Neuronal stem cell (in vitro differentiated cells): ENCODE data around the gene C2CD4D.

Source experiments
- DNase-seq: peaks from one replicate; pipeline ENCODE4 v3.0.0-alpha.2; 2013; ENCODE audit warnings: low spot score
- H2AFZ ChIP-seq: one replicate; pipeline ENCODE4 v1.6.1; 2013; ENCODE audit warnings: mild to moderate bottlenecking, low read length, inconsistent platforms
- H2AK5ac ChIP-seq: 2 replicates; pipeline ENCODE4 v1.6.1; 2013; ENCODE audit warnings: low read depth, mild to moderate bottlenecking, inconsistent platforms, low read length, moderate library complexity, mixed read lengths
- H2BK120ac ChIP-seq: 2 replicates; pipeline ENCODE4 v1.6.1; 2013; ENCODE audit warnings: low read depth, mild to moderate bottlenecking, inconsistent platforms, low read length, moderate library complexity, mixed read lengths
- H2BK12ac ChIP-seq: one replicate; pipeline ENCODE4 v1.6.1; 2013; ENCODE audit warnings: low read length, inconsistent platforms
- H2BK15ac ChIP-seq: 2 replicates; pipeline ENCODE4 v1.6.1; 2013; ENCODE audit warnings: mild to moderate bottlenecking, low read length, inconsistent platforms, mixed read lengths
- H2BK5ac ChIP-seq: one replicate; pipeline ENCODE4 v1.6.1; 2013; ENCODE audit warnings: inconsistent platforms, mild to moderate bottlenecking, low read length, moderate library complexity
- H3K14ac ChIP-seq: one replicate; pipeline ENCODE4 v1.6.1; 2013; ENCODE audit warnings: low read length, inconsistent platforms
- H3K18ac ChIP-seq: 2 replicates; pipeline ENCODE4 v1.6.1; 2013; ENCODE audit warnings: low read length, inconsistent platforms
- H3K23ac ChIP-seq: 2 replicates; pipeline ENCODE4 v1.6.1; 2013; ENCODE audit warnings: low read depth, mild to moderate bottlenecking, mixed read lengths, low read length, inconsistent platforms; ENCODE audit not compliant: poor library complexity
- H3K27ac ChIP-seq: replicated peaks from 3 replicates; pipeline ENCODE4 v1.5.1; 2013; ENCODE audit warnings: low read length, inconsistent platforms
- H3K27me3 ChIP-seq, 3 experiments: 2 replicates each; pipeline ENCODE4 v1.6.1; 2013; ENCODE audit warnings: low read length in 3 of 3, mild to moderate bottlenecking in 2 of 3, inconsistent platforms in 1 of 3, low read depth in 1 of 3, mixed read lengths in 1 of 3, moderate library complexity in 1 of 3; ENCODE audit not compliant: control insufficient read depth in 3 of 3, insufficient read depth in 3 of 3
- H3K36me3 ChIP-seq, 2 donors: replicated peaks in 1 of 2; 2 replicates each; pipeline ENCODE4 v1.6.1; 2013; ENCODE audit warnings: low read length in 2 of 2; ENCODE audit not compliant: control insufficient read depth in 2 of 2, insufficient read depth in 2 of 2
- H3K4ac ChIP-seq: 2 replicates; pipeline ENCODE4 v1.6.1; 2013; ENCODE audit warnings: inconsistent platforms, mild to moderate bottlenecking, low read length, moderate library complexity
- H3K4me1 ChIP-seq, 2 donors: 1 replicate in 1 of 2; 2 replicates in 1 of 2; pipeline ENCODE4 v1.6.1; 2013; ENCODE audit warnings: low read length in 2 of 2, low read depth in 1 of 2; ENCODE audit not compliant: control insufficient read depth in 2 of 2, insufficient read depth in 1 of 2
- H3K4me2 ChIP-seq: one replicate; pipeline ENCODE4 v1.6.1; 2013; ENCODE audit warnings: mild to moderate bottlenecking, low read length, inconsistent platforms; ENCODE audit not compliant: insufficient read depth, poor library complexity, severe bottlenecking
- H3K4me3 ChIP-seq, 2 donors: 2 replicates each; pipeline ENCODE4 v1.5.1; 2013; ENCODE audit warnings: low read length in 2 of 2, mild to moderate bottlenecking in 2 of 2, inconsistent platforms in 1 of 2, moderate library complexity in 1 of 2
- H3K79me1 ChIP-seq: one replicate; pipeline ENCODE4 v1.6.1; 2013; ENCODE audit warnings: low read depth, mild to moderate bottlenecking, inconsistent platforms, low read length, moderate library complexity
- H3K9ac ChIP-seq: one replicate; pipeline ENCODE4 v1.6.1; 2013; ENCODE audit warnings: mild to moderate bottlenecking, low read depth, low read length, inconsistent platforms; ENCODE audit not compliant: poor library complexity
- H3K9me3 ChIP-seq, 2 donors: replicated peaks in 1 of 2; 2 replicates each; pipeline versions ENCODE3 to v1.6.1; 2013; ENCODE audit warnings: low read length in 2 of 2, mild to moderate bottlenecking in 2 of 2, inconsistent platforms in 1 of 2, low read depth in 1 of 2, mixed read lengths in 1 of 2, moderate library complexity in 1 of 2; ENCODE audit not compliant: control insufficient read depth in 2 of 2, insufficient read depth in 1 of 2
- H4K8ac ChIP-seq: one replicate; pipeline ENCODE4 v1.6.1; 2013; ENCODE audit warnings: low read depth, mild to moderate bottlenecking, inconsistent platforms, low read length, moderate library complexity
- H4K91ac ChIP-seq: one replicate; pipeline ENCODE4 v1.6.1; 2013; ENCODE audit warnings: low read length, low read depth, mild to moderate bottlenecking, inconsistent platforms; ENCODE audit not compliant: poor library complexity
- WGBS, 2 donors: extraction: QIAGEN DNeasy Blood & Tissue Kit; methylation state at CpG; one replicate each; pipeline ENCODE4 v1.1.7; 2013; ENCODE audit warnings: missing lambda C conversion rate in 2 of 2, mixed read lengths in 1 of 2; ENCODE audit not compliant: insufficient read length in 2 of 2, insufficient replicate concordance in 1 of 2; ENCODE audit errors: extremely low coverage in 2 of 2; 5-methylcytosine and 5-hydroxymethylcytosine counted together

C2CD4D gene

GRCh38 chr1:151823175-151823574 lies 16.4 kb downstream of the C2CD4D start:
- H3K18ac ChIP-seq: no peak overlapping the region
- no peak overlapping the region for H2AK5ac ChIP-seq
- H2BK5ac ChIP-seq: no peak overlapping the region
- WGBS, 2 donors: no CpG with 5 or more reads among the region's 8 CpGs
- no peak overlapping the region for H3K4me3 ChIP-seq
- H2BK12ac ChIP-seq: no peak overlapping the region
- no peak overlapping the region for H3K4ac ChIP-seq
- H4K91ac ChIP-seq: no peak overlapping the region
- H3K27me3 ChIP-seq: peaks cover 0 to 81% (median 0%) of the 10 kb centered on the region in 3 experiments
- H3K23ac ChIP-seq: no peak overlapping the region
- peaks cover 4 to 11% of the 10 kb centered on the region in 2 donors for H3K4me1 ChIP-seq
- H2AFZ ChIP-seq: no peak overlapping the region
- H3K36me3 ChIP-seq: no peaks in the 10 kb centered on the region
- H2BK120ac ChIP-seq: no peak overlapping the region
- H3K14ac ChIP-seq: no peak overlapping the region
- no peak overlapping the region for H3K9ac ChIP-seq
- no peak overlapping the region for H2BK15ac ChIP-seq
- no peak overlapping the region for H4K8ac ChIP-seq
- H3K27ac ChIP-seq: no peak overlapping the region
- H3K4me2 ChIP-seq: no peak overlapping the region
- H3K79me1 ChIP-seq: no peaks in the 10 kb centered on the region
- DNase-seq: no peak
- H3K9me3 ChIP-seq: no peaks in the 10 kb centered on the region

- DNase-seq: no peak
Observed at GRCh38 chr1:151822404-151822803, 17.2 kb downstream of the C2CD4D start.

GRCh38 chr1:151820940-151821339 lies 18.7 kb downstream of the C2CD4D start:
- no peak overlapping the region for H2BK15ac ChIP-seq
- no peak overlapping the region for H3K4me3 ChIP-seq
- no peak overlapping the region for H2AFZ ChIP-seq
- H3K79me1 ChIP-seq: no peaks in the 10 kb centered on the region
- H2BK5ac ChIP-seq: no peak overlapping the region
- H3K18ac ChIP-seq: no peak overlapping the region
- H3K27ac ChIP-seq: no peak overlapping the region
- no peak overlapping the region for H3K4me2 ChIP-seq
- H3K23ac ChIP-seq: no peak overlapping the region
- H3K9ac ChIP-seq: no peak overlapping the region
- no peak overlapping the region for H3K4ac ChIP-seq
- no peaks in the 10 kb centered on the region for H3K9me3 ChIP-seq
- DNase-seq: no peak
- no peak overlapping the region for H4K91ac ChIP-seq
- H4K8ac ChIP-seq: no peak overlapping the region
- no peak overlapping the region for H2AK5ac ChIP-seq
- no peaks in the 10 kb centered on the region for H3K36me3 ChIP-seq
- H3K27me3 ChIP-seq: peaks cover 0 to 97% (median 0%) of the 10 kb centered on the region in 3 experiments
- no peak overlapping the region for H3K14ac ChIP-seq
- H2BK12ac ChIP-seq: no peak overlapping the region
- peaks cover 0 to 5% of the 10 kb centered on the region in 2 donors for H3K4me1 ChIP-seq
- H2BK120ac ChIP-seq: no peak overlapping the region
- WGBS, 2 donors: no CpG with 5 or more reads among the region's 2 CpGs

More at GRCh38 chr1:151822404-151822803, 17.2 kb downstream of the C2CD4D start:
- Histone ChIP-seq H3K18ac (peak overlapping the region; percentile 2), H3K23ac (no peak overlapping the region), H3K27me3 (peaks cover 0 to 89% (median 0%) of the 10 kb centered on the region in 3 experiments), H3K79me1 (no peaks in the 10 kb centered on the region), H2BK5ac (no peak overlapping the region), H2AFZ (no peak overlapping the region), H3K4me1 (peaks cover 0 to 8% of the 10 kb centered on the region in 2 donors), H2BK15ac (no peak overlapping the region), H2BK12ac (no peak overlapping the region), H4K91ac (no peak overlapping the region), H4K8ac (no peak overlapping the region), H2BK120ac (no peak overlapping the region), H3K27ac (no peak overlapping the region), H2AK5ac (no peak overlapping the region), H3K36me3 (no peaks in the 10 kb centered on the region), H3K14ac (no peak overlapping the region), H3K9ac (no peak overlapping the region), H3K4me2 (no peak overlapping the region), H3K4me3 (peak overlapping the region in 1 of 2 donors; percentile 44), H3K4ac (no peak overlapping the region), H3K9me3 (no peaks in the 10 kb centered on the region)
- no CpG with 5 or more reads among the region's 7 CpGs for WGBS, 2 donors

- Histone ChIP-seq H3K9ac (no peak overlapping the region), H2AFZ (no peak overlapping the region), H3K4ac (no peak overlapping the region), H3K23ac (no peak overlapping the region), H3K4me1 (peaks cover 0 to 5% of the 10 kb centered on the region in 2 donors), H2BK12ac (no peak overlapping the region), H3K4me3 (no peak overlapping the region), H3K18ac (no peak overlapping the region), H3K27ac (no peak overlapping the region), H2AK5ac (peak overlapping the region; percentile 50), H3K9me3 (no peaks in the 10 kb centered on the region), H4K91ac (no peak overlapping the region), H4K8ac (no peak overlapping the region), H2BK5ac (no peak overlapping the region), H3K4me2 (no peak overlapping the region), H3K36me3 (no peaks in the 10 kb centered on the region), H3K27me3 (peaks cover 0 to 95% (median 0%) of the 10 kb centered on the region in 3 experiments), H2BK15ac (no peak overlapping the region), H3K14ac (no peak overlapping the region), H3K79me1 (no peaks in the 10 kb centered on the region), H2BK120ac (peak overlapping the region; percentile 5)
- WGBS, 2 donors: no CpG with 5 or more reads among the region's 7 CpGs
- DNase-seq: no peak
Observed at GRCh38 chr1:151819976-151820623, 19.5 kb downstream of the C2CD4D start.
